Gastrocnemius medialis (tissue), 4 donors: Measurements from ENCODE around the gene BOD1L1.

ENCODE experiments used
- POLR2A ChIP-seq, 2 donors: fragments of 450-650 bp; IDR thresholded peaks; one replicate each; pipeline ENCODE4 v1.6.1; 2017; ENCODE audit warnings: antibody characterized with exemption in 2 of 2, mild to moderate bottlenecking in 2 of 2, moderate library complexity in 2 of 2
- TF ChIP-seq, protein P1 (sequence below), 5 experiments: fragments of 450-650 bp in 3 of 5; fragments of 200-600 bp in 2 of 5; sonication (generic) in 2 of 5; IDR thresholded peaks in 4 of 5; conservative IDR thresholded peaks in 1 of 5; 1 replicate in 4 of 5; 2 replicates in 1 of 5; pipeline ENCODE4 v1.5.1; 2016 to 2019; ENCODE audit warnings: antibody characterized with exemption in 5 of 5, mild to moderate bottlenecking in 3 of 5, moderate library complexity in 3 of 5

DNA sequence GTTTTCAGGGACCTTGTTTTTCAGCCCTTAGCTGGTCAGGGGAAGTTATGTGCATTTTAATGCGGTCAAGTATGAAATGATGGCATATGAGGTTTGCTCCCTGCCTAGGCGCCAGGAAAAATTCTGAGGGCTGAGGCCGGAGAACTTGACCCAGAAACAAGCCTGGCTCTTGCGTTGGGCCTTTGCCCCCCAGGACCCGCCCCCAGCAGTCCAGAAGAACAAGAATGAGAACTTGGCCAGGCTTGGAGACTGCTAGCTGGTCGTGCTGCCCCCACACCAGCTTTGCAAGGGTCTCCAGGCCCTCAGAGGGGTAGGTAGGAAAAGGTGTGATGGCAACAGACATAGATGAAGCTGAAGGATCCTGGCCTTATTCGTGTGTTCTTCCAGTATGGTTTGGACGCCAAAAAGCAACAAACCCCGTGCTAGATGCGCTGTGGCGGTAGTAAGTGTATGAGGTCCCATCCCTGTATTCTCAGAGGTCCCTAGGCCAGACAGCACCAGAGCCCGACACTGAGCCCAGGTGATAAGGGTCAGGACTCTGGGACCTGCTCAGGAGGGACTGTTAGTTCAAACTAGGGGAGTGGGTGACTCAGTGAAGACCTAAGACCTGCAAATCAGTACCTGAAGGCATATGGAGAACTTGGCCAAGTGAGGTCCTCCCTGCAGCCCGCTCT is 93.7 kb downstream of the BOD1L1 start:
- TF ChIP-seq, protein P1, sequence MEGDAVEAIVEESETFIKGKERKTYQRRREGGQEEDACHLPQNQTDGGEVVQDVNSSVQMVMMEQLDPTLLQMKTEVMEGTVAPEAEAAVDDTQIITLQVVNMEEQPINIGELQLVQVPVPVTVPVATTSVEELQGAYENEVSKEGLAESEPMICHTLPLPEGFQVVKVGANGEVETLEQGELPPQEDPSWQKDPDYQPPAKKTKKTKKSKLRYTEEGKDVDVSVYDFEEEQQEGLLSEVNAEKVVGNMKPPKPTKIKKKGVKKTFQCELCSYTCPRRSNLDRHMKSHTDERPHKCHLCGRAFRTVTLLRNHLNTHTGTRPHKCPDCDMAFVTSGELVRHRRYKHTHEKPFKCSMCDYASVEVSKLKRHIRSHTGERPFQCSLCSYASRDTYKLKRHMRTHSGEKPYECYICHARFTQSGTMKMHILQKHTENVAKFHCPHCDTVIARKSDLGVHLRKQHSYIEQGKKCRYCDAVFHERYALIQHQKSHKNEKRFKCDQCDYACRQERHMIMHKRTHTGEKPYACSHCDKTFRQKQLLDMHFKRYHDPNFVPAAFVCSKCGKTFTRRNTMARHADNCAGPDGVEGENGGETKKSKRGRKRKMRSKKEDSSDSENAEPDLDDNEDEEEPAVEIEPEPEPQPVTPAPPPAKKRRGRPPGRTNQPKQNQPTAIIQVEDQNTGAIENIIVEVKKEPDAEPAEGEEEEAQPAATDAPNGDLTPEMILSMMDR (IDR thresholded peaks at IDR 0.05 in 4 of 5, conservative IDR thresholded peaks at IDR 0.05 in 1 of 5): no peak
- no peak for TF ChIP-seq POLR2A (IDR thresholded peaks at IDR 0.05)
